SK-N-SH treated with all-trans-retinoic acid at 6 μM for 48 hours (cell line): ENCODE measurements around the gene PLCL2.

Experiments
- ATAC-seq: fragments of 200-7000 bp; cut with Tn5 transposase; 3 replicates; pipeline ENCODE4 v1.9.1; 2020; ENCODE audit warnings: mild to moderate bottlenecking, moderate library complexity
- ARNTL ChIP-seq: fragments of 450-650 bp; formaldehyde crosslinking; IDR thresholded peaks from 2 replicates; pipeline ENCODE4 v1.5.0; 2020; ENCODE audit warnings: low read depth, mild to moderate bottlenecking, moderate library complexity, borderline replicate concordance
- BACH2 ChIP-seq: fragments of 250-450 bp; sonication (Bioruptor Pico); IDR thresholded peaks from 2 replicates; pipeline ENCODE4 v1.9.0; 2021; ENCODE audit warnings: mild to moderate bottlenecking, borderline replicate concordance
- CREB5 ChIP-seq: fragments of 250-450 bp; sonication (Bioruptor Pico); IDR thresholded peaks from 2 replicates; pipeline ENCODE4 v1.5.1; 2020; ENCODE audit warnings: low read depth, mild to moderate bottlenecking, moderate library complexity
- CSRNP3 ChIP-seq: fragments of 250-450 bp; sonication (Bioruptor Pico); IDR thresholded peaks from 2 replicates; pipeline ENCODE4 v1.5.1; 2021; ENCODE audit warnings: mild to moderate bottlenecking, moderate library complexity
- ESRRG ChIP-seq: fragments of 250-450 bp; sonication (Bioruptor Pico); IDR thresholded peaks from 2 replicates; pipeline ENCODE4 v1.6.1; 2021; ENCODE audit warnings: mild to moderate bottlenecking
- GLIS3 ChIP-seq: fragments of 250-450 bp; sonication (Bioruptor Pico); IDR thresholded peaks from 2 replicates; pipeline ENCODE4 v1.5.0; 2020; ENCODE audit warnings: mild to moderate bottlenecking, moderate library complexity
- ISL1 ChIP-seq: fragments of 250-450 bp; sonication (Bioruptor Pico); IDR thresholded peaks from 2 replicates; pipeline ENCODE4 v2.1.2; 2022; ENCODE audit warnings: mild to moderate bottlenecking, moderate library complexity
- OSR1 ChIP-seq: fragments of 250-450 bp; sonication (Bioruptor Pico); IDR thresholded peaks from 2 replicates; pipeline ENCODE4 v1.8.0; 2022; ENCODE audit warnings: moderate library complexity, mild to moderate bottlenecking, inconsistent platforms
- PATZ1 ChIP-seq: fragments of 250-450 bp; sonication (Bioruptor Pico); IDR thresholded peaks from 2 replicates; pipeline ENCODE4 v1.8.0; 2020; ENCODE audit warnings: mild to moderate bottlenecking, moderate library complexity, borderline replicate concordance
- POU6F1 ChIP-seq: fragments of 250-450 bp; sonication (Bioruptor Pico); IDR thresholded peaks from 2 replicates; pipeline ENCODE4 v1.8.0; 2021; ENCODE audit warnings: low read depth, mild to moderate bottlenecking, moderate library complexity, borderline replicate concordance
- PPARA ChIP-seq: fragments of 250-450 bp; sonication (Bioruptor Pico); IDR thresholded peaks from 2 replicates; pipeline ENCODE4 v1.5.0; 2020; ENCODE audit warnings: mild to moderate bottlenecking, borderline replicate concordance
- SNAI2 ChIP-seq: fragments of 250-450 bp; sonication (Bioruptor Pico); IDR thresholded peaks from 2 replicates; pipeline ENCODE4 v1.5.0; 2020; ENCODE audit warnings: mild to moderate bottlenecking, moderate library complexity
- TCF4 ChIP-seq: fragments of 250-450 bp; sonication (Bioruptor Pico); IDR thresholded peaks from 2 replicates; pipeline ENCODE4 v1.8.0; 2021; ENCODE audit warnings: mild to moderate bottlenecking, moderate library complexity, borderline replicate concordance
- TOX ChIP-seq: fragments of 250-450 bp; sonication (Bioruptor Pico); IDR thresholded peaks from 2 replicates; pipeline ENCODE4 v1.8.0; 2021; ENCODE audit warnings: mild to moderate bottlenecking, moderate library complexity, borderline replicate concordance
- TSHZ2 ChIP-seq: fragments of 250-450 bp; sonication (Bioruptor Pico); IDR thresholded peaks from 2 replicates; pipeline ENCODE4 v1.5.0; 2020; ENCODE audit warnings: mild to moderate bottlenecking, moderate library complexity
- ZC3H10 ChIP-seq: fragments of 250-450 bp; sonication (Bioruptor Pico); IDR thresholded peaks from 2 replicates; pipeline ENCODE4 v1.5.1; 2021; ENCODE audit warnings: mild to moderate bottlenecking, moderate library complexity
- ZFP3 ChIP-seq: fragments of 250-450 bp; sonication (Bioruptor Pico); IDR thresholded peaks from 2 replicates; pipeline ENCODE4 v1.5.0; 2020; ENCODE audit warnings: mild to moderate bottlenecking, moderate library complexity
- ZFP30 ChIP-seq: fragments of 450-650 bp; formaldehyde crosslinking; IDR thresholded peaks from 2 replicates; pipeline ENCODE4 v1.5.0; 2022; ENCODE audit warnings: mild to moderate bottlenecking, moderate library complexity
- ZNF565 ChIP-seq: fragments of 450-650 bp; formaldehyde crosslinking; conservative IDR thresholded peaks from 2 replicates; pipeline ENCODE4 v1.5.0; 2020; ENCODE audit warnings: low read depth, mild to moderate bottlenecking, moderate library complexity
- ZNF70 ChIP-seq: fragments of 450-650 bp; formaldehyde crosslinking; IDR thresholded peaks from 2 replicates; pipeline ENCODE4 v1.5.0; 2020; ENCODE audit warnings: mild to moderate bottlenecking, moderate library complexity
- ZNF8 ChIP-seq: fragments of 450-650 bp; formaldehyde crosslinking; IDR thresholded peaks from 2 replicates; pipeline ENCODE4 v1.5.0; 2020; ENCODE audit warnings: mild to moderate bottlenecking, moderate library complexity

PLCL2 gene

GRCh38 chr3:17039594-17039993 is 154.8 kb downstream of the PLCL2 start (continued):
- TF ChIP-seq PATZ1 (CRISPR knock-in tag) (no peak), POU6F1 (CRISPR knock-in tag) (no peak), ARNTL (CRISPR knock-in tag) (no peak), CREB5 (no peak)

GRCh38 chr3:17040322-17040989 is 155.7 kb downstream of the PLCL2 start:
- TF ChIP-seq ZFP3 (CRISPR knock-in tag), result no peak
- no peak for TF ChIP-seq PPARA
- no peak for TF ChIP-seq ZNF8 (CRISPR knock-in tag)
- no peak for TF ChIP-seq POU6F1 (CRISPR knock-in tag)
- no peak for TF ChIP-seq ZNF70 (CRISPR knock-in tag)
- TF ChIP-seq, all 23 proteins: peak for 0
- no peak for ATAC-seq

- no peak for ATAC-seq
- TF ChIP-seq TOX (CRISPR knock-in tag), result no peak
- TF ChIP-seq ARNTL (CRISPR knock-in tag), result no peak
- TF ChIP-seq GLIS3 (CRISPR knock-in tag), result no peak
- no peak for TF ChIP-seq TCF4 (CRISPR knock-in tag)
- TF ChIP-seq OSR1 (CRISPR knock-in tag), result no peak
- TF ChIP-seq POU6F1 (CRISPR knock-in tag), result no peak
- TF ChIP-seq ZNF70 (CRISPR knock-in tag), result no peak
Measured at GRCh38 chr3:17040990-17041377, 156.2 kb downstream of the PLCL2 start.

GRCh38 chr3:17044855-17045254 is 160.1 kb downstream of the PLCL2 start:
- TF ChIP-seq POU6F1 (CRISPR knock-in tag) (no peak), ZNF565 (CRISPR knock-in tag) (no peak), TOX (CRISPR knock-in tag) (no peak), ESRRG (CRISPR knock-in tag) (no peak), TSHZ2 (no peak), ZNF8 (CRISPR knock-in tag) (no peak), ZNF70 (CRISPR knock-in tag) (no peak), ZFP30 (CRISPR knock-in tag) (no peak), ISL1 (CRISPR knock-in tag) (no peak), ZC3H10 (CRISPR knock-in tag) (no peak), TCF4 (CRISPR knock-in tag) (no peak), CSRNP3 (CRISPR knock-in tag) (no peak), GLIS3 (CRISPR knock-in tag) (no peak), ZFP3 (CRISPR knock-in tag) (no peak), BACH2 (CRISPR knock-in tag) (no peak), SNAI2 (no peak)
- no peak for ATAC-seq
